ENCODE data around the gene SDK2. TPM values are rescaled to one million over a fixed set of nuclear protein-coding genes. Genes with fewer than 3 reads are reported as not detected.

SDK2 gene
- total RNA-seq, 2 donors from 2014 or later, result 16.5 to 26.3 TPM

- intact Hi-C loops (cut with DNase I), result no loop called here
- Histone ChIP-seq H3K4me1 (replicated peaks) (no peaks in the 10 kb centered on the region), H3K36me3 (no peaks in the 10 kb centered on the region), H3K4me3 (no peak overlapping the region), H3K27me3 (replicated peaks; ENCODE audit: insufficient read depth) (no peaks in the 10 kb centered on the region), H3K9me3 (no peaks in the 10 kb centered on the region), H3K27ac (no peak overlapping the region)
- TF ChIP-seq POLR2AphosphoS5 (IDR thresholded peaks at IDR 0.05) (peak; percentile 22), CTCF (IDR thresholded peaks at IDR 0.05) (no peak), POLR2A (IDR thresholded peaks at IDR 0.05) (no peak)
- no peak for DNase-seq (ENCODE audit: low spot score)
Measured at GRCh38 chr17:73554498-73554897, 89.7 kb downstream of the SDK2 start.

GRCh38 chr17:73553311-73553710 is 90.9 kb downstream of the SDK2 start:
- Histone ChIP-seq H3K4me3 (no peak overlapping the region), H3K4me1 (replicated peaks) (no peaks in the 10 kb centered on the region), H3K27me3 (replicated peaks; ENCODE audit: insufficient read depth) (no peaks in the 10 kb centered on the region), H3K9me3 (no peaks in the 10 kb centered on the region), H3K27ac (no peak overlapping the region), H3K36me3 (no peaks in the 10 kb centered on the region)
- intact Hi-C loops (cut with DNase I), result no loop called here
- 91% methylated on average over 2 of the region's 2 CpGs for WGBS
- DNase-seq (ENCODE audit: low spot score), result no peak
- TF ChIP-seq POLR2A (IDR thresholded peaks at IDR 0.05) (no peak), POLR2AphosphoS5 (IDR thresholded peaks at IDR 0.05) (no peak), CTCF (IDR thresholded peaks at IDR 0.05) (no peak)

- TF ChIP-seq CTCF (IDR thresholded peaks at IDR 0.05), result no peak
- TF ChIP-seq POLR2A (IDR thresholded peaks at IDR 0.05), result no peak
- TF ChIP-seq POLR2AphosphoS5 (IDR thresholded peaks at IDR 0.05), result no peak
- Histone ChIP-seq H3K4me3 (no peak overlapping the region), H3K9me3 (no peaks in the 10 kb centered on the region), H3K4me1 (replicated peaks) (no peaks in the 10 kb centered on the region), H3K27ac (no peak overlapping the region), H3K36me3 (no peaks in the 10 kb centered on the region), H3K27me3 (replicated peaks; ENCODE audit: insufficient read depth) (no peaks in the 10 kb centered on the region)
- WGBS, result 67% methylated on average over 30 of the region's 30 CpGs
- intact Hi-C loops (cut with DNase I), result no loop called here
- DNase-seq (ENCODE audit: low spot score), result no peak
Measured at GRCh38 chr17:73552300-73553048, 91.8 kb downstream of the SDK2 start.

- Histone ChIP-seq H3K27ac (no peak overlapping the region), H3K4me3 (no peak overlapping the region), H3K4me1 (replicated peaks) (no peaks in the 10 kb centered on the region), H3K27me3 (replicated peaks; ENCODE audit: insufficient read depth) (no peaks in the 10 kb centered on the region), H3K36me3 (no peaks in the 10 kb centered on the region), H3K9me3 (no peaks in the 10 kb centered on the region)
- intact Hi-C loops (cut with DNase I), result no loop called here
- DNase-seq (ENCODE audit: low spot score), result no peak
- 57% methylated on average over 5 of the region's 5 CpGs for WGBS
- TF ChIP-seq CTCF (IDR thresholded peaks at IDR 0.05) (no peak), POLR2A (IDR thresholded peaks at IDR 0.05) (no peak), POLR2AphosphoS5 (IDR thresholded peaks at IDR 0.05) (no peak)
Measured at GRCh38 chr17:73551759-73552158, 92.5 kb downstream of the SDK2 start.

GRCh38 chr17:73551144-73551543 is 93.1 kb downstream of the SDK2 start:
- Histone ChIP-seq H3K9me3 (no peaks in the 10 kb centered on the region), H3K4me3 (no peak overlapping the region), H3K4me1 (replicated peaks) (no peaks in the 10 kb centered on the region), H3K27me3 (replicated peaks; ENCODE audit: insufficient read depth) (no peaks in the 10 kb centered on the region), H3K27ac (no peak overlapping the region), H3K36me3 (no peaks in the 10 kb centered on the region)
- intact Hi-C loops (cut with DNase I), result no loop called here
- 93% methylated on average over 19 of the region's 20 CpGs for WGBS
- no peak for DNase-seq (ENCODE audit: low spot score)
- TF ChIP-seq POLR2AphosphoS5 (IDR thresholded peaks at IDR 0.05) (no peak), CTCF (IDR thresholded peaks at IDR 0.05) (no peak), POLR2A (IDR thresholded peaks at IDR 0.05) (no peak)

Data from prostate gland (tissue), 2 donors.